Lower leg skin (tissue), 4 donors: ENCODE measurements around the gene MGAT4A. TPM values are rescaled to one million over a fixed set of nuclear protein-coding genes. Genes with fewer than 3 reads are reported as not detected.

Source experiments
- DNase-seq, 2 donors: peaks; one replicate each; pipeline ENCODE4 v3.0.0-alpha.2; 2019; ENCODE audit warnings: low spot score in 2 of 2
- H3K4me3 ChIP-seq: fragments of 200-600 bp; sonication (generic); 2 replicates; pipeline ENCODE4 v1.5.1; 2017; ENCODE audit warnings: mild to moderate bottlenecking, low read depth; ENCODE audit not compliant: poor library complexity, severe bottlenecking
- POLR2A ChIP-seq, 2 donors: fragments of 450-650 bp; IDR thresholded peaks; one replicate each; pipeline ENCODE4 v1.6.1; 2016 to 2017; ENCODE audit warnings: antibody characterized with exemption in 2 of 2, mild to moderate bottlenecking in 1 of 2, moderate library complexity in 1 of 2
- WGBS, 2 donors: methylation state at CpG; one replicate each; pipeline ENCODE4 v1.1.5; 2018; 5-methylcytosine and 5-hydroxymethylcytosine counted together
- intact Hi-C: fragments of 100-400 bp; cut with DNase I; formaldehyde crosslinking; loops from one replicate; pipeline ENCODE4 v1.15.0; 2023; ENCODE audit warnings: low total_unique reads
- total RNA-seq, 4 donors: library from RNA; depleted of rRNA; stranded (reverse); fragments of >200 nt; gene quantifications; one replicate each; pipeline ENCODE4 v1.1.0, GENCODE V29; 2016
- TF ChIP-seq, protein P1 (sequence below), 3 donors: fragments of 450-650 bp; IDR thresholded peaks; one replicate each; pipeline ENCODE4 v1.5.1; 2016; ENCODE audit warnings: antibody characterized with exemption in 3 of 3, mild to moderate bottlenecking in 3 of 3, moderate library complexity in 2 of 3

The MGAT4A gene
- total RNA-seq, 4 donors from 2014 or later: 7.3 to 24.9 (median 14.2) TPM

DNA sequence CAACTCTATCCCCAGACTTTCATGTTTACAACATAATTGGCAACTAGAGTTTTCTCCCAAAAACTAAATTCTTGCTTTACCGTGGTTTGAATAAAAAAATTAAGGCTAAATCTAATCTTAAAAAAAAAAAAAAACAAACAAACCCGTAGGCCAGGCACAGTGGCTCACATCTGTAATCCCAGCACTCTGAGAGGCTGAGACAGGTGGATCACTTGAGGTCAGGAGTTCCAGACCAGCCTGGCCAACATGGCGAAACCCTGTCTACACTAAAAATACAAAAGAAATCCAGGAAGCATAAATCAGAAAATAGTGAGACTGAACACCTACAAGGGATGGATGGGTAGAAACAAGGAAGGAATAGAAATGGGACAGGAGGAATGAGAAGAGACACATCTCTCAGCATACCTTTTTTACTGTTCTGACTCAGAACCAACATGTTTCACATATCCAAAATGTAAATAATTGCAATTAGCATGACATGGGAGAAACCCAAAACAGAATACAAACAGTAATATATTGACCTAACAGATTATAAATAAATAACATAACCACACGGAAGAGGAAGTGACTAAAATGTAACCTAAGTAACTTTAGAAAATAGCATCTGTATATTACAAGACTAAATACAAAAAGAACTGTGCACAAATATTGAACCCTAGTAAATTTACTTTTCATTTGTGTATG lies 17.5 kb downstream of the MGAT4A start:
- TF ChIP-seq POLR2A (IDR thresholded peaks at IDR 0.05): no peak
- TF ChIP-seq, protein P1, sequence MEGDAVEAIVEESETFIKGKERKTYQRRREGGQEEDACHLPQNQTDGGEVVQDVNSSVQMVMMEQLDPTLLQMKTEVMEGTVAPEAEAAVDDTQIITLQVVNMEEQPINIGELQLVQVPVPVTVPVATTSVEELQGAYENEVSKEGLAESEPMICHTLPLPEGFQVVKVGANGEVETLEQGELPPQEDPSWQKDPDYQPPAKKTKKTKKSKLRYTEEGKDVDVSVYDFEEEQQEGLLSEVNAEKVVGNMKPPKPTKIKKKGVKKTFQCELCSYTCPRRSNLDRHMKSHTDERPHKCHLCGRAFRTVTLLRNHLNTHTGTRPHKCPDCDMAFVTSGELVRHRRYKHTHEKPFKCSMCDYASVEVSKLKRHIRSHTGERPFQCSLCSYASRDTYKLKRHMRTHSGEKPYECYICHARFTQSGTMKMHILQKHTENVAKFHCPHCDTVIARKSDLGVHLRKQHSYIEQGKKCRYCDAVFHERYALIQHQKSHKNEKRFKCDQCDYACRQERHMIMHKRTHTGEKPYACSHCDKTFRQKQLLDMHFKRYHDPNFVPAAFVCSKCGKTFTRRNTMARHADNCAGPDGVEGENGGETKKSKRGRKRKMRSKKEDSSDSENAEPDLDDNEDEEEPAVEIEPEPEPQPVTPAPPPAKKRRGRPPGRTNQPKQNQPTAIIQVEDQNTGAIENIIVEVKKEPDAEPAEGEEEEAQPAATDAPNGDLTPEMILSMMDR (IDR thresholded peaks at IDR 0.05): no peak
- 83 to 93% methylated on average over 4 of the region's 4 CpGs for WGBS, 2 donors
- no peak overlapping the region for H3K4me3 ChIP-seq
- no peak for DNase-seq
- intact Hi-C loops: no loop called here

DNA sequence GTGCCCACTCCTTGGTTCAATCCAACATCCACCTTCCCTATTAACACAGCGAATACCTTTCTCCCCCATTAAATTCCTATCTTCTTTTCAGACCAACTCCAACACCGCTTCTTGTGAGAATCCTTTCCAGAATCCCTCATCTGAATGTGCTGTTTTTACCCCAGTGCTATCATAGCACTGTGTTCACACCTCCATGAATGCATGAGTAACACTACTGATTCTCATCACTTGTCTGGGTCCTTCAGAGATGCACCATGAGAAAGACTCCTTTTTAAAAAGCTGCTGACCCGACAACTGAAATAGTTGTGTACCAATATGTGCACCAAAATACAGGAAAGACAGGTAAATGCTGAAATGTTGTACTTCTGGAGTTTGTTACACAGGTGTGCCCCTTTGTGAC lies 18.8 kb downstream of the MGAT4A start:
- H3K4me3 ChIP-seq: no peak overlapping the region
- 95 to 98% methylated on average over 3 of the region's 3 CpGs for WGBS, 2 donors
- TF ChIP-seq POLR2A (IDR thresholded peaks at IDR 0.05): no peak
- TF ChIP-seq, protein P1 (IDR thresholded peaks at IDR 0.05): no peak
- intact Hi-C loops: no loop called here
- DNase-seq: no peak

DNA sequence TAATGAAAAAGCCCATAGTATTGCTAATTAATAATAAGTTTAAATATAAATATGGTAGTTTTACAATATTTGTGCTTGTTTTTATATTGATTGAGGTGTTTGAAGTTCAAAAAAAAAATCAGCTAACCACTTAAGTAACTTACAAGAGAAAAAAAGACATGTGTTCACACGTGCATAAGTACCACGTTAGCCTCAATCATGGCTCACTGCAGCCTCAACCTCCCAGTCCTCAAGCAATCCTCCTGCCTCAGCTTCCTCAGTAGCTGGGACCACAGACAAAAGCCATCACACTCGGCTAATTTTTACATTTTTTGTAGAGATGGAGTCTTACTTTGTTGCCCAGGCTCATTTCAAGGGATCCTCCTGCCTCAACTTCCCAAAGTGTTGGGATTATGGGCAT lies 19.4 kb downstream of the MGAT4A start:
- TF ChIP-seq POLR2A (IDR thresholded peaks at IDR 0.05): no peak
- TF ChIP-seq, protein P1 (IDR thresholded peaks at IDR 0.05): no peak
- no peak for DNase-seq
- 82 to 90% methylated on average over 3 of the region's 3 CpGs for WGBS, 2 donors
- H3K4me3 ChIP-seq: no peak overlapping the region
- intact Hi-C loops: no loop called here

DNA sequence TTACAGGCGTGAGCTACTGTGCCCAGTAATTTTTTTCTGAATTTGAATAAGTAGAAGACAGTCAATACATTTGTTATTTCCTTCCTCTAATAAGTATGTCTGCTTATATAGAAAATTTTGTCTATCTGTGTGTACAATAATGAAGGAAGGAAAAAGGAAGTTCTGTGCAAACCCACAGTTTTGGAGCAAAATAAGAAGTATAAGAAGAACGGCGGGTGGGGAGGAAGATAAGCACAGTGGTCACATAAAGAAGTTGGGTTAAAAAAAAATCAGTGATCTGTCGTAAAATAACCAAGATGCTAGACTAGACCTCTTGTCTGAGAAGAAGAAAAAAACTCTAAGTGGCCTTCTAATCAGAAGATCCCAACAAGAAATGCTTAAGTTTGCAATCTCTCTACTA lies 20.2 kb downstream of the MGAT4A start:
- H3K4me3 ChIP-seq: no peak overlapping the region
- no peak for DNase-seq
- WGBS, 2 donors: 84 to 87% methylated on average over 4 of the region's 4 CpGs
- TF ChIP-seq, protein P1 (IDR thresholded peaks at IDR 0.05): no peak
- no peak for TF ChIP-seq POLR2A (IDR thresholded peaks at IDR 0.05)
- intact Hi-C loops: no loop called here

DNA sequence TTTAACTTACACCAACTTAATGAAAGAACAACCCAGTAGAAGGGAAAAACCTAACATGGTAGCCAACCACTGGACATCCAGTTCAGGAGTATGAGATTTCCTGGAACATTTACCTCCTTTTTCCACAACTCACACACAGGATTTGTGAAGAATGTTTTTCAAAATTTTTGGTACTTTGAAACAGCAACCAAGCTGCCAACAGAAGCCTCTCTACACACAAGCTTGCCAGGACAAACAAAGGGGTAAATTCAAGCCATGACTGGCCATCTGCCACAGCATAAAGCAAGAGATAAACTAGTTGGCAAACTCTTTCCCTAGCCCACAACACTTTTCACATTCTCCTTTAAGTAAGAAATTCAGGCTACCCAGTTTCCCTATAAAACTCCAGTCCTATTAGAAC lies 21.4 kb downstream of the MGAT4A start:
- intact Hi-C loops: no loop called here
- TF ChIP-seq, protein P1 (IDR thresholded peaks at IDR 0.05): no peak
- TF ChIP-seq POLR2A (IDR thresholded peaks at IDR 0.05): no peak
- H3K4me3 ChIP-seq: no peak overlapping the region
- no peak for DNase-seq
